Measurements from ENCODE around the gene ERCC5.

The ERCC5 gene

DNA sequence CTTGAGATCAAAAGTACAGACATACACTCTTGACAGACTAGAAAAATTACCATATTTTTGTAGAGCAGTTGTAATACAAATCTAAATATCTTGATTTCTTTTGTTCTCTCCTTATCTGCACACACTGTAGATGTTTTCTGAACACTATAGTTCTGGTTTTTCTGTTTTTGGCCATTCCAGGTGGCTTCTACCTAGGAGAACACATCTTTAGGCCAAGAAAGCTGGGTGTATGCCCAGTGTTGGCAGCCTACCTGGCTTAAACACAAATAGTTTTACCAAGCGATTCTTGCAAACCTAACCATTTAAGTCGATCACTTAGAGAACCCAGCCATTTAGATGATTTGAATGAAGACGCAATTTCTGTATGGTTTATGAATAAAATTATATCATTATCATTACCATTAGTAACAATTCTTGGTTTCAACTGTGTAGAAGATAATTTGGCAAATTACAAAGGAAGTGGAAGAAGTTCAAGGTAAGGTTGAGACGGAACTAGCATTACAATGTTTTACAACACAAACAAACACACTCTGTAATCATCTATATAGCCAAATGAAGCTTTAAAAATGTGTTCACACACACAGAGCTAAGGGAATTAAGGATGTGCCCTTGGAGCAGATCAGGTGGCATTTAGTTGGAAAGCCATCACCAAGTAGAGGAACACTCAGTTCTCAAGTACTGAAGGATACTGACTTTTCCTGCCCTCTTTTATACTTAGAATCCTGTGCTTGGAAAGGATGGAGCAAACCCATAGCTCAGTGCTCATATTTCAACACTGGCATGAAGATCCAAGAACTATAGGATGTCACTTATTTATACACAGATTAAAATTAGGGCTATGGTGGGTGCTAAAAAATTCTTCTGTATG is 36.2 kb downstream of the ERCC5 start:
- no peak overlapping the region for H2AK5ac ChIP-seq (ENCODE audit: low read length, severe bottlenecking)
- H2BK5ac ChIP-seq (ENCODE audit: low read depth, low read length, poor library complexity, severe bottlenecking), result no peak overlapping the region
- no peak overlapping the region for H3K27ac ChIP-seq (ENCODE audit: low read length, poor library complexity, severe bottlenecking)
- H4K91ac ChIP-seq (ENCODE audit: low read length), result no peak overlapping the region
- H2BK120ac ChIP-seq (ENCODE audit: low read depth, low read length), result no peak overlapping the region
- H3K4me1 ChIP-seq (ENCODE audit: control insufficient read depth, insufficient read depth, low read depth, low read length), result peaks cover 2% of the 10 kb centered on the region
- no peak overlapping the region for H2BK15ac ChIP-seq (ENCODE audit: low read depth, poor library complexity, severe bottlenecking)
- H3K36me3 ChIP-seq (ENCODE audit: control insufficient read depth in 1 of 2, insufficient read depth in 2 of 2, low read depth in 1 of 2, low read length in 2 of 2), result peaks cover 3 to 73% of the 10 kb centered on the region in 2 experiments
- no peak overlapping the region for H3K9ac ChIP-seq (ENCODE audit: low read length)
- no peak overlapping the region for H3K4me3 ChIP-seq (ENCODE audit: insufficient read depth in 1 of 2, low read depth in 1 of 2, low read length in 2 of 2)
- H3K14ac ChIP-seq (ENCODE audit: low read length in 2 of 2), result no peak overlapping the region
- H3K4ac ChIP-seq (ENCODE audit: low read depth in 1 of 2, low read length in 2 of 2), result no peak overlapping the region
- H3K18ac ChIP-seq (ENCODE audit: low read depth in 1 of 2, low read length in 2 of 2), result no peak overlapping the region
- H3K23ac ChIP-seq (ENCODE audit: low read length in 2 of 2), result no peak overlapping the region
- no peaks in the 10 kb centered on the region for H3K79me1 ChIP-seq (replicated peaks; ENCODE audit: low read length, poor library complexity, severe bottlenecking)
- no peaks in the 10 kb centered on the region for H3K27me3 ChIP-seq (ENCODE audit: control insufficient read depth in 1 of 2, insufficient read depth in 1 of 2, low read length in 2 of 2)
- WGBS, result 100% methylated on average over 1 of the region's 4 CpGs
- H2AFZ ChIP-seq (ENCODE audit: low read depth, low read length), result no peak overlapping the region
- H4K8ac ChIP-seq (ENCODE audit: low read length), result no peak overlapping the region
- no peak overlapping the region for H2BK12ac ChIP-seq (ENCODE audit: low read length in 2 of 2)
- no peaks in the 10 kb centered on the region for H3K9me3 ChIP-seq (ENCODE audit: control insufficient read depth, low read length)
- H3K4me2 ChIP-seq (ENCODE audit: low read length, poor library complexity, severe bottlenecking), result no peak overlapping the region
- DNase-seq, result no peak

DNA sequence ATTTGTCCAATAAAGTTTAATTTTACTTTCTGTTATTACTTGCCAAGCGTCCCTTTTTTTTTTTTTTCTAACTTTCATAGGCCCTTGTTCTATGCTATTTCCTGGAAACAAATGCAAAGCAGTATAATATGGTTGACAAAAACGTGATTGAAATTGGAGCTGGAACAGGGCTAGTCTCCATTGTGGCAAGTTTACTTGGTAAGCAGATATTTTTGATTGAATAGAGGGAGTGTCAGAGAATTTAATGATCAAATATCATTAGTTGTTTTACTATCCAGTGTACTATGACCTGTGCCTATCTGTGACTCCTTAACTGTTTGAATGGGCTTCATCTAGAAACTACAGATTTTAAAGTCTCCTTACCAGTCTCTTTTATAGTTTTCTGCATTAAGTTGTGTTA is 46.7 kb downstream of the ERCC5 start:
- 50% methylated on average over 1 of the region's 2 CpGs for WGBS
- H2AFZ ChIP-seq (ENCODE audit: low read depth, low read length), result no peak overlapping the region
- no peak overlapping the region for H3K4me3 ChIP-seq (ENCODE audit: insufficient read depth in 1 of 2, low read depth in 1 of 2, low read length in 2 of 2)
- H2BK15ac ChIP-seq (ENCODE audit: low read depth, poor library complexity, severe bottlenecking), result no peak overlapping the region
- no peak overlapping the region for H3K4me2 ChIP-seq (ENCODE audit: low read length, poor library complexity, severe bottlenecking)
- no peak overlapping the region for H3K14ac ChIP-seq (ENCODE audit: low read length in 2 of 2)
- no peak overlapping the region for H2BK120ac ChIP-seq (ENCODE audit: low read depth, low read length)
- H3K27ac ChIP-seq (ENCODE audit: low read length, poor library complexity, severe bottlenecking), result no peak overlapping the region
- H4K8ac ChIP-seq (ENCODE audit: low read length), result no peak overlapping the region
- no peak overlapping the region for H2BK5ac ChIP-seq (ENCODE audit: low read depth, low read length, poor library complexity, severe bottlenecking)
- no peak for DNase-seq
- no peak overlapping the region for H3K23ac ChIP-seq (ENCODE audit: low read length in 2 of 2)
- no peak overlapping the region for H3K9ac ChIP-seq (ENCODE audit: low read length)
- H4K91ac ChIP-seq (ENCODE audit: low read length), result no peak overlapping the region
- no peak overlapping the region for H3K4ac ChIP-seq (ENCODE audit: low read depth in 1 of 2, low read length in 2 of 2)
- no peak overlapping the region for H2BK12ac ChIP-seq (ENCODE audit: low read length in 2 of 2)
- peaks cover 0 to 4% of the 10 kb centered on the region in 2 experiments for H3K36me3 ChIP-seq (ENCODE audit: control insufficient read depth in 1 of 2, insufficient read depth in 2 of 2, low read depth in 1 of 2, low read length in 2 of 2)
- no peaks in the 10 kb centered on the region for H3K4me1 ChIP-seq (ENCODE audit: control insufficient read depth, insufficient read depth, low read depth, low read length)
- no peak overlapping the region for H2AK5ac ChIP-seq (ENCODE audit: low read length, severe bottlenecking)
- H3K18ac ChIP-seq (ENCODE audit: low read depth in 1 of 2, low read length in 2 of 2), result no peak overlapping the region
- no peaks in the 10 kb centered on the region for H3K27me3 ChIP-seq (ENCODE audit: control insufficient read depth in 1 of 2, insufficient read depth in 1 of 2, low read length in 2 of 2)
- H3K9me3 ChIP-seq (ENCODE audit: control insufficient read depth, low read length), result no peaks in the 10 kb centered on the region
- H3K79me1 ChIP-seq (replicated peaks; ENCODE audit: low read length, poor library complexity, severe bottlenecking), result no peaks in the 10 kb centered on the region

DNA sequence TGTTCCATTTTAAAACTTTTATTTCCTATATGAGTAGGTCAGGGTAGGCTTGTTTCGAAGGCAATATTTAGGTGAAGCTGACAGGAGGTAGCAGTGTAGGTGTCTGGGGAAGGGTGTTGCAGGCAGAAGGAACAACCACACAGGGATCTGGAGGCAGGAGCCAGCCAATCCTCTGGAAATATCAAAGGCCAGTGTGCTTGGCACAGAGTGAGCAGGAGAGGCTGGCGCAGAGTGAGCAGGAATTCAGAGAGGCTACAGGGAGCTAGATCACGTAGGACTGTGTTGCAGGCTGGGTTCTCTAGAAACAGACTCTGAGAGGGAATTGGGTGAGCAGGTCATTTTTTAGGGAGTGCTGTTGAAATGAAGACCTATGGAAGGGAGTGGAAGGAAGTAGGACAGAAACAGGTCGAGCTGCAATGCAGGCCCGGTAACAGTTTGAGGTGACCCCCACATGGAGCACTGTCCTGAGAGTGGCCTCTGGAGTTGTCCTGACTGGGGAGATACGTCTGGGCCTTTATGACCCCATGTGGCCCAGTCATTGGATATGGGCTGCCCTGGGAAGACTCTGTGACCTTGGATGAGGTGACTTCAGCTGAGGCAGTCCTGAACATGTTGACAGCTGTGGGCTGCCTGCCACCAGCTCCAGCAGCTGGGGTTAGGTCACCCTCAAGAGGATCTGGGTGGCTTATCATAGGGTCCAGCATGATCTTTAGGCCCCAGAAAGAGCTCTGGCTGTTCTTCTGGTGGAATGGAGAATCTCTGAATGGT is 51.7 kb downstream of the ERCC5 start:
- H2BK12ac ChIP-seq (ENCODE audit: low read length in 2 of 2), result no peak overlapping the region
- no peak overlapping the region for H4K91ac ChIP-seq (ENCODE audit: low read length)
- no peak overlapping the region for H3K4ac ChIP-seq (ENCODE audit: low read depth in 1 of 2, low read length in 2 of 2)
- no peak overlapping the region for H3K18ac ChIP-seq (ENCODE audit: low read depth in 1 of 2, low read length in 2 of 2)
- H3K4me2 ChIP-seq (ENCODE audit: low read length, poor library complexity, severe bottlenecking), result no peak overlapping the region
- H2AK5ac ChIP-seq (ENCODE audit: low read length, severe bottlenecking), result no peak overlapping the region
- no peaks in the 10 kb centered on the region for H3K36me3 ChIP-seq (ENCODE audit: control insufficient read depth in 1 of 2, insufficient read depth in 2 of 2, low read depth in 1 of 2, low read length in 2 of 2)
- H3K9me3 ChIP-seq (ENCODE audit: control insufficient read depth, low read length), result no peaks in the 10 kb centered on the region
- H2BK5ac ChIP-seq (ENCODE audit: low read depth, low read length, poor library complexity, severe bottlenecking), result no peak overlapping the region
- no peaks in the 10 kb centered on the region for H3K27me3 ChIP-seq (ENCODE audit: control insufficient read depth in 1 of 2, insufficient read depth in 1 of 2, low read length in 2 of 2)
- H3K14ac ChIP-seq (ENCODE audit: low read length in 2 of 2), result no peak overlapping the region
- H3K4me1 ChIP-seq (ENCODE audit: control insufficient read depth, insufficient read depth, low read depth, low read length), result peaks cover 3% of the 10 kb centered on the region
- no peak overlapping the region for H4K8ac ChIP-seq (ENCODE audit: low read length)
- H3K79me1 ChIP-seq (replicated peaks; ENCODE audit: low read length, poor library complexity, severe bottlenecking), result no peaks in the 10 kb centered on the region
- H3K23ac ChIP-seq (ENCODE audit: low read length in 2 of 2), result no peak overlapping the region
- H2BK15ac ChIP-seq (ENCODE audit: low read depth, poor library complexity, severe bottlenecking), result no peak overlapping the region
- no peak overlapping the region for H3K4me3 ChIP-seq (ENCODE audit: insufficient read depth in 1 of 2, low read depth in 1 of 2, low read length in 2 of 2)
- H2AFZ ChIP-seq (ENCODE audit: low read depth, low read length), result no peak overlapping the region
- WGBS, result 92% methylated on average over 6 of the region's 6 CpGs
- no peak overlapping the region for H2BK120ac ChIP-seq (ENCODE audit: low read depth, low read length)
- no peak overlapping the region for H3K9ac ChIP-seq (ENCODE audit: low read length)
- DNase-seq, result no peak
- H3K27ac ChIP-seq (ENCODE audit: low read length, poor library complexity, severe bottlenecking), result no peak overlapping the region

DNA sequence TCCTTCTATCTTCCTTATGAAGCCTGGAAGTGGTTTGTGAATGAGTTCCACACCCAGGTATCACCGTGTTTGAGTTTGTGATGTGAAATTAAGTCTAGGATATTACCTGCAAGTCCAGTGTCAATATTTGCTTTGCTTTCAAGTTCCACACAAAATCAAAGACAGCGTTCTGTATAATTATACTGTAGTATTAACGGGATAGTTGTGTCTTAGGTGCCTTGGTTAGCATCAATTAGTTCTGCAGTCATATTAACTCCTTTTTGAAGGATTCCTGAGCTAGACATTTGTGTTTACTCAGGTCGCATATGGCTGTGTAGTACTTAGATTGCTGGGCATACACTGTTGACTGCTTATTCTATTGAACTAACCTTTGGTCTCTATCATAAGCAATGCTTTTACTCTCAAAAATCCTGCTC is 54.4 kb downstream of the ERCC5 start:
- Histone ChIP-seq H3K18ac (ENCODE audit: low read depth in 1 of 2, low read length in 2 of 2) (no peak overlapping the region), H3K4me3 (ENCODE audit: insufficient read depth in 1 of 2, low read depth in 1 of 2, low read length in 2 of 2) (no peak overlapping the region)
- 96% methylated on average over 4 of the region's 4 CpGs for WGBS

More for the DNA sequence above, 54.4 kb downstream of the ERCC5 start:
- Histone ChIP-seq H2AFZ (ENCODE audit: low read depth, low read length) (no peak overlapping the region), H2BK5ac (ENCODE audit: low read depth, low read length, poor library complexity, severe bottlenecking) (no peak overlapping the region), H3K4ac (ENCODE audit: low read depth in 1 of 2, low read length in 2 of 2) (no peak overlapping the region), H3K14ac (ENCODE audit: low read length in 2 of 2) (no peak overlapping the region), H2BK120ac (ENCODE audit: low read depth, low read length) (no peak overlapping the region), H3K27ac (ENCODE audit: low read length, poor library complexity, severe bottlenecking) (no peak overlapping the region), H3K79me1 (replicated peaks; ENCODE audit: low read length, poor library complexity, severe bottlenecking) (no peaks in the 10 kb centered on the region), H3K4me2 (ENCODE audit: low read length, poor library complexity, severe bottlenecking) (no peak overlapping the region), H3K9ac (ENCODE audit: low read length) (no peak overlapping the region), H4K91ac (ENCODE audit: low read length) (no peak overlapping the region), H3K36me3 (ENCODE audit: control insufficient read depth in 1 of 2, insufficient read depth in 2 of 2, low read depth in 1 of 2, low read length in 2 of 2) (no peaks in the 10 kb centered on the region), H2BK12ac (ENCODE audit: low read length in 2 of 2) (no peak overlapping the region), H3K4me1 (ENCODE audit: control insufficient read depth, insufficient read depth, low read depth, low read length) (peaks cover 3% of the 10 kb centered on the region), H2BK15ac (ENCODE audit: low read depth, poor library complexity, severe bottlenecking) (no peak overlapping the region), H4K8ac (ENCODE audit: low read length) (no peak overlapping the region), H3K23ac (ENCODE audit: low read length in 2 of 2) (no peak overlapping the region), H3K9me3 (ENCODE audit: control insufficient read depth, low read length) (no peaks in the 10 kb centered on the region), H3K27me3 (ENCODE audit: control insufficient read depth in 1 of 2, insufficient read depth in 1 of 2, low read length in 2 of 2) (no peaks in the 10 kb centered on the region), H2AK5ac (ENCODE audit: low read length, severe bottlenecking) (no peak overlapping the region)
- no peak for DNase-seq

Measured in mesenchymal stem cell (in vitro differentiated cells and primary cell).